SK-N-SH (cell line): ENCODE measurements around the gene CRTC2.

Experiments used
- EP300 ChIP-seq, 2 experiments: IDR thresholded peaks; 2 replicates each; pipeline versions ENCODE4 v1.4.0 to v1.6.1; 2012; ENCODE audit warnings: borderline replicate concordance in 1 of 2, low read depth in 1 of 2, low read length in 1 of 2
- EZH2phosphoT487 ChIP-seq: fragments of 200-600 bp; sonication (generic); IDR thresholded peaks from 2 replicates; pipeline ENCODE4 v1.6.1; 2017; ENCODE audit warnings: low read depth, mixed run types, mild to moderate bottlenecking, antibody characterized with exemption, moderate library complexity, borderline replicate concordance
- FOSL2 ChIP-seq: IDR thresholded peaks from 2 replicates; pipeline ENCODE4 v1.4.0; 2012; ENCODE audit warnings: low read depth, mild to moderate bottlenecking, moderate library complexity, borderline replicate concordance
- FOXJ3 ChIP-seq: sonication (generic); formaldehyde crosslinking; IDR thresholded peaks from 2 replicates; pipeline ENCODE4 v1.5.1; 2020; ENCODE audit warnings: mild to moderate bottlenecking, missing genetic modification reagents
- JUND ChIP-seq: IDR thresholded peaks from 2 replicates; pipeline ENCODE4 v1.4.0; 2012
- NRF1 ChIP-seq: IDR thresholded peaks from 2 replicates; pipeline ENCODE4 v1.6.1; 2012; ENCODE audit warnings: low read depth, mild to moderate bottlenecking, low read length
- POLR2AphosphoS5 ChIP-seq: IDR thresholded peaks from 2 replicates; pipeline ENCODE4 v1.6.1; 2012; ENCODE audit warnings: low read depth, low read length
- RAD21 ChIP-seq: IDR thresholded peaks from 2 replicates; pipeline ENCODE4 v1.6.1; 2012; ENCODE audit warnings: mild to moderate bottlenecking, low read length
- TAF1 ChIP-seq: IDR thresholded peaks from 2 replicates; pipeline ENCODE4 v1.6.1; 2012; ENCODE audit warnings: low read depth, mild to moderate bottlenecking, low read length, moderate library complexity, borderline replicate concordance
- TF ChIP-seq, protein P1 (sequence below): IDR thresholded peaks from 2 replicates; pipeline ENCODE4 v1.4.0; 2012; ENCODE audit warnings: low read depth, borderline replicate concordance
- TF ChIP-seq, protein P2 (sequence below): fragments of 200-600 bp; sonication (generic); IDR thresholded peaks from 2 replicates; pipeline ENCODE4 v1.6.1; 2017; ENCODE audit warnings: antibody characterized with exemption, mild to moderate bottlenecking, moderate library complexity
- TF ChIP-seq, protein P3 (sequence below): IDR thresholded peaks from 2 replicates; pipeline ENCODE4 v1.6.1; 2012; ENCODE audit warnings: mild to moderate bottlenecking, low read depth, low read length, moderate library complexity
- TF ChIP-seq, protein P4 (sequence below): IDR thresholded peaks from 2 replicates; pipeline ENCODE4 v1.4.0; 2012; ENCODE audit warnings: low read depth
- TF ChIP-seq, protein P5 (sequence below): fragments of 150-350 bp; IDR thresholded peaks from 2 replicates; pipeline ENCODE4 v1.6.1; 2016; ENCODE audit warnings: mild to moderate bottlenecking, low read depth, low read length

DNA sequence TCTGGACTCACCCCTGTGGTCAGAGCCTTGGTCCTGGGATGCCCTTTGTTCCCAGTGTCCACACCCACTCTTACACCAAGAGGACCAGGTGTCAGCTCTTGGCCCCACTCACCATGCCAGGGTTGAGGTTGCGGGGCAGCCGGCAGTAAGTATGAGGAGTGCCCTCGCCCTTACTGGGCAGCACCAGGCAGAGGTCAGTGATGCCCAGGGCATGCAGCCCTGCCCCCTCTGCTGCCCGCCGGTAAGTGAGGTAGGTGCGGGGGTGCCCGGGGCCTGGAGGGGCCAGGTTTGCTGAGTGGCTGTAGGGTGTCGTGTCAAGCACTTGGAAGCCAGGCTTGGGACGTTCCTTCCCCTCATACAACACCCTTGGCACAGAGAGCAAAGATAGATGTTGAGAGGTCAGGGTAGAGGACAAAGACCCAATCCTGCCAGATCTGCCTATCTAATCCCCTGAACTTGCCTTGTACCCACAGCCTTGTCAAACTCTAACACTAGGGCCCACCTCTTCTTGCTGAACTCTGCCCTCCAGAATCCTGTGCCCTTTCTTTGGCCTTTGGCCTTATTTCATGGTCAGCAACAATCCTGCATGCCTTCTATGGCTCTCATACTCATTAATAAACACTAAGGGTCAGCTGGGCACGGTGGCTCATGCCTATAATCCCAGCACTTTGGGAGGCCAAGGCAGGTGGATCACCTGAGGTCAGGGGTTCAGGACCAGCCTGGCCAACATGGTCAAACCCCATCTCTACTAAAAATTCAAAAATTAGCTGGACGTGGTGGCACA, 15.5 kb downstream of the CRTC2 start:
- TF ChIP-seq EZH2phosphoT487 (no peak), FOXJ3 (CRISPR knock-in tag) (no peak), EP300 (IDR thresholded peaks at IDR 0.05; ENCODE audit: borderline replicate concordance in 1 of 2, low read depth in 1 of 2, low read length in 1 of 2) (no peak), POLR2AphosphoS5 (no peak), FOSL2 (no peak), RAD21 (no peak), TAF1 (no peak), NRF1 (no peak), JUND (no peak)
- TF ChIP-seq, protein P1, sequence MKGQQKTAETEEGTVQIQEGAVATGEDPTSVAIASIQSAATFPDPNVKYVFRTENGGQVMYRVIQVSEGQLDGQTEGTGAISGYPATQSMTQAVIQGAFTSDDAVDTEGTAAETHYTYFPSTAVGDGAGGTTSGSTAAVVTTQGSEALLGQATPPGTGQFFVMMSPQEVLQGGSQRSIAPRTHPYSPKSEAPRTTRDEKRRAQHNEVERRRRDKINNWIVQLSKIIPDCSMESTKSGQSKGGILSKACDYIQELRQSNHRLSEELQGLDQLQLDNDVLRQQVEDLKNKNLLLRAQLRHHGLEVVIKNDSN, result no peak
- TF ChIP-seq, protein P2, sequence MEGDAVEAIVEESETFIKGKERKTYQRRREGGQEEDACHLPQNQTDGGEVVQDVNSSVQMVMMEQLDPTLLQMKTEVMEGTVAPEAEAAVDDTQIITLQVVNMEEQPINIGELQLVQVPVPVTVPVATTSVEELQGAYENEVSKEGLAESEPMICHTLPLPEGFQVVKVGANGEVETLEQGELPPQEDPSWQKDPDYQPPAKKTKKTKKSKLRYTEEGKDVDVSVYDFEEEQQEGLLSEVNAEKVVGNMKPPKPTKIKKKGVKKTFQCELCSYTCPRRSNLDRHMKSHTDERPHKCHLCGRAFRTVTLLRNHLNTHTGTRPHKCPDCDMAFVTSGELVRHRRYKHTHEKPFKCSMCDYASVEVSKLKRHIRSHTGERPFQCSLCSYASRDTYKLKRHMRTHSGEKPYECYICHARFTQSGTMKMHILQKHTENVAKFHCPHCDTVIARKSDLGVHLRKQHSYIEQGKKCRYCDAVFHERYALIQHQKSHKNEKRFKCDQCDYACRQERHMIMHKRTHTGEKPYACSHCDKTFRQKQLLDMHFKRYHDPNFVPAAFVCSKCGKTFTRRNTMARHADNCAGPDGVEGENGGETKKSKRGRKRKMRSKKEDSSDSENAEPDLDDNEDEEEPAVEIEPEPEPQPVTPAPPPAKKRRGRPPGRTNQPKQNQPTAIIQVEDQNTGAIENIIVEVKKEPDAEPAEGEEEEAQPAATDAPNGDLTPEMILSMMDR, result no peak
- TF ChIP-seq, protein P3, sequence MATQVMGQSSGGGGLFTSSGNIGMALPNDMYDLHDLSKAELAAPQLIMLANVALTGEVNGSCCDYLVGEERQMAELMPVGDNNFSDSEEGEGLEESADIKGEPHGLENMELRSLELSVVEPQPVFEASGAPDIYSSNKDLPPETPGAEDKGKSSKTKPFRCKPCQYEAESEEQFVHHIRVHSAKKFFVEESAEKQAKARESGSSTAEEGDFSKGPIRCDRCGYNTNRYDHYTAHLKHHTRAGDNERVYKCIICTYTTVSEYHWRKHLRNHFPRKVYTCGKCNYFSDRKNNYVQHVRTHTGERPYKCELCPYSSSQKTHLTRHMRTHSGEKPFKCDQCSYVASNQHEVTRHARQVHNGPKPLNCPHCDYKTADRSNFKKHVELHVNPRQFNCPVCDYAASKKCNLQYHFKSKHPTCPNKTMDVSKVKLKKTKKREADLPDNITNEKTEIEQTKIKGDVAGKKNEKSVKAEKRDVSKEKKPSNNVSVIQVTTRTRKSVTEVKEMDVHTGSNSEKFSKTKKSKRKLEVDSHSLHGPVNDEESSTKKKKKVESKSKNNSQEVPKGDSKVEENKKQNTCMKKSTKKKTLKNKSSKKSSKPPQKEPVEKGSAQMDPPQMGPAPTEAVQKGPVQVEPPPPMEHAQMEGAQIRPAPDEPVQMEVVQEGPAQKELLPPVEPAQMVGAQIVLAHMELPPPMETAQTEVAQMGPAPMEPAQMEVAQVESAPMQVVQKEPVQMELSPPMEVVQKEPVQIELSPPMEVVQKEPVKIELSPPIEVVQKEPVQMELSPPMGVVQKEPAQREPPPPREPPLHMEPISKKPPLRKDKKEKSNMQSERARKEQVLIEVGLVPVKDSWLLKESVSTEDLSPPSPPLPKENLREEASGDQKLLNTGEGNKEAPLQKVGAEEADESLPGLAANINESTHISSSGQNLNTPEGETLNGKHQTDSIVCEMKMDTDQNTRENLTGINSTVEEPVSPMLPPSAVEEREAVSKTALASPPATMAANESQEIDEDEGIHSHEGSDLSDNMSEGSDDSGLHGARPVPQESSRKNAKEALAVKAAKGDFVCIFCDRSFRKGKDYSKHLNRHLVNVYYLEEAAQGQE, result no peak
- TF ChIP-seq, protein P4, sequence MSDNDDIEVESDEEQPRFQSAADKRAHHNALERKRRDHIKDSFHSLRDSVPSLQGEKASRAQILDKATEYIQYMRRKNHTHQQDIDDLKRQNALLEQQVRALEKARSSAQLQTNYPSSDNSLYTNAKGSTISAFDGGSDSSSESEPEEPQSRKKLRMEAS, result no peak
- TF ChIP-seq, protein P5, sequence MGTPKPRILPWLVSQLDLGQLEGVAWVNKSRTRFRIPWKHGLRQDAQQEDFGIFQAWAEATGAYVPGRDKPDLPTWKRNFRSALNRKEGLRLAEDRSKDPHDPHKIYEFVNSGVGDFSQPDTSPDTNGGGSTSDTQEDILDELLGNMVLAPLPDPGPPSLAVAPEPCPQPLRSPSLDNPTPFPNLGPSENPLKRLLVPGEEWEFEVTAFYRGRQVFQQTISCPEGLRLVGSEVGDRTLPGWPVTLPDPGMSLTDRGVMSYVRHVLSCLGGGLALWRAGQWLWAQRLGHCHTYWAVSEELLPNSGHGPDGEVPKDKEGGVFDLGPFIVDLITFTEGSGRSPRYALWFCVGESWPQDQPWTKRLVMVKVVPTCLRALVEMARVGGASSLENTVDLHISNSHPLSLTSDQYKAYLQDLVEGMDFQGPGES, result no peak
